IPS DF 4.7 (cell line): ENCODE results near the gene COL20A1.

Experiments
- DNase-seq: peaks from one replicate; pipeline ENCODE4 v3.0.0-alpha.2; 2013; ENCODE audit warnings: low spot score; ENCODE audit errors: extremely low read depth

Gene COL20A1

GRCh38 chr20:63277466-63278272 is 15.3 kb upstream of the COL20A1 start:
- DNase-seq, result no peak

DNA sequence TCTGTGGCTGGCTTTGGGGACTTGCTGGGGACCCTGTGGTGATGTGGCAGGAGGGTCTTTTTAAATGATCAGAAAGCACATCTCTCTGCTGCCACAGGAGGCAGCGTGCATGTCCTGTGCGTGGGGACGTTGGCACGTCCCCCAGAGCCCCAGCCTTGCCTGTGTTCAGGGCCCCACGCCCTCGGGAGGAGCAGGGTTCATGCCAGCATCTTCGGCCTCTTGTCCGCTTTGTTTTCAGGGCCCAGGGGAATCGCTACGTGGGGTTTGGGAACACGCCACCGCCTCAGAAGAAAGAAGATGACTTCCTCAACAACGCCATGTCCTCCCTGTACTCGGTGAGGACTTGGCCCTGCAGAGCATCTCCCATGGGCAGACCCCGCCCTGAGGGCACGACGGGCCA is 14.3 kb upstream of the COL20A1 start:
- DNase-seq, result no peak

DNA sequence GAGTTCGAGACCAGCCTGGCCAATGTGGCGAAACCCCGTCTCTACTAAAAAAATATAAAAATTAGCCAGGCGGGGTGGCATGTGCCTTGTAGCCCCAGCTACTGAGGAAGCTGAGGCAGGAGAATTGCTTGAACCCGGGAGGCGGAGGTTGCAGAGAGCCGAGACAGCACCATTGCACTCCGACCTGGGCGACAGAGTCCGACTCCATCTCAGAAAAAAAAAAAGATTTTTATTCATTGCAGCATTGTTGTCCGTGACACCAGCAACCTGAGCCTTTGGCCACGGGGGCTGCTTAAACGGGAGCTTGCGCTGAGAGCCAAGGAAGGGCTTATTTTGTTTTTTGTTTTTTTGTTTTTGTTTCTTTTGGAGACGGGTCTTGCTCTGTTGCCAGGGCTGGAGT is 13.1 kb upstream of the COL20A1 start:
- no peak for DNase-seq

- DNase-seq, result no peak
Measured at GRCh38 chr20:63280371-63280770, 12.6 kb upstream of the COL20A1 start.

DNA sequence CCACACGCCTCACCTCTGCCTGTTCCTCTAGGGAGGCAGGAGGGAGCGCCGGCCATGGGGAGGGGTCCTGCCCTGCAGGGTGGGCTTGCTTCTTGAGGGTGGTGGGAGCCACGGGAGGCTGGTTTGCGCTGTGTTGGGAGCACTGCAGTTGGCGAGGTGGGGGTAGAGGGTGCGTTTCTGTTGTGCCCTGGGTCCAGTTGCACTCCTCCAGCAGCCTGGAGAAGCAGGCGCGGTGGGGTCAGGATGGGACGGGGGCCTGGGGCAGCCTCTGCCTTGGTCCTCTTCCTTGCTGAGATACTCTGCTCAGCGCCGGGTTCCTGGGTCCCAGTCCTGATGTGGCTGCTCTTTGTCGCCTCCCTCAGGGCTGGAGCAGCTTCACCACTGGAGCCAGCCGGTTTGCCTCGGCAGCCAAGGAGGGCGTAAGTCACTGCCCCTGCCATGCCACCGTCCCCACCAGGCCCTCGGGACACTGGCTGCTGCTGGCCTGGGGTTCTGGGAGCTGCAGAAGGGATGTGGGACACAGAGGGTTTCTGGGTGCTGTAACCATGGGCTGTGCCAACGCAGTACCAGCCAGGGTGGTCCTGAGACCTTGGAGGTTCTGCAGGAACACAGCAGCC is 11.9 kb upstream of the COL20A1 start:
- no peak for DNase-seq

- DNase-seq, result no peak
Measured at GRCh38 chr20:63281742-63282665, 11.0 kb upstream of the COL20A1 start.

DNA sequence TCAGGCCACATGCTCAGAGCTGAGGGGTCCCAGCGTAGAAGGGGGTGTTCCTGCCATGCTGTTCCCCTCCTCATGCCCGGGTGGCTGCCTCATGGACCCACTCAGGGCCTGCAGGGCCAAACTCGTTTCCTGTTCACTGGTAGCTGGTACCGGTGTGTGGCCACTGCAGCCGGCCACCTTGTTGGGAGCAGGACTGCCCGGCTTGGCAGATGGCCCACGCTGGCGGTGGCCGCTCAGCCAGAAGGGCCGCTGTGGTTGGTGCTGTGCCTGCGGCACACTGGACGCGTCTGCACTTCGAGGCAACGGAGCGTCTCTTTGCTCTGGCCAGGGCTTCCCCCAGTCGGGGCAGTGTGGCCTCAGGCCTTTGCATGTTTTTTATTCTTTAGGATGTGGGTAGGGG is 10.0 kb upstream of the COL20A1 start:
- no peak for DNase-seq

DNA sequence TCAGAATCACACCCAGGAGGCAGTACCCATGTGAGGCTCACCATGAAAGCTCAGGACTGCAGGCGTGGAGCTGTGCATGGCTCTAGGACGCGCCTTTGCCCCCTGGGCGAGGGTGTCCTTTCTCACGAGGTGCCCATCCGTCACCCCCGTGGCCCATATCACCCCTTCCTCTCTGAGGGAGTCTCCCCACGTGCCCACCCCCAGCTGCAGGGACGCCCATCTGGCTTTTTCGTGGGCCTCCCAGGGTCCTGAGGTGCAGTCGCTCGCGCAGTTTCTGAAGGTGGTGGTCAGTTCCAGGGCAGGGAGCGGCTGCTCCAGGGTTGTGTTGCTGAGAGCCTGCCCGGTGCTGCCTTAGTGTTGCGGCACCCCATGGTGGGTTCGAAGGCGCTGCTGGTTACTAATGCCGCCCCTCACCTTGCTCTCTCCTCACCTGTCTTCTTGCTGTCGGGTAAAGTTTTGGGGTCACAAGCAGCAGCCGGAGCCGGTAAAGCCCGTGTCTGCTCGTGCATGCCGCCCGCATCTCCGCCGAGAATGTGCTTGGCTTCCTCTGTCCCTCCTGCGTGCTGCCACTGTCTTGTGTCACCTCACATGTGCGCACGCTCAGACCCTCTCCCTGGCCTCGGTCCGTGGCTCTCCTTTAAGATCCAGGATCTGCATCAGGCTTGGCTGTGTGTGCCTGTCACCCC is 9.4 kb upstream of the COL20A1 start:
- DNase-seq, result no peak

GRCh38 chr20:63284083-63284440 is 8.9 kb upstream of the COL20A1 start:
- no peak for DNase-seq

- no peak for DNase-seq
Measured at GRCh38 chr20:63284544-63284949, 8.4 kb upstream of the COL20A1 start.

- no peak for DNase-seq
Measured at GRCh38 chr20:63284981-63285524, 7.9 kb upstream of the COL20A1 start.

DNA sequence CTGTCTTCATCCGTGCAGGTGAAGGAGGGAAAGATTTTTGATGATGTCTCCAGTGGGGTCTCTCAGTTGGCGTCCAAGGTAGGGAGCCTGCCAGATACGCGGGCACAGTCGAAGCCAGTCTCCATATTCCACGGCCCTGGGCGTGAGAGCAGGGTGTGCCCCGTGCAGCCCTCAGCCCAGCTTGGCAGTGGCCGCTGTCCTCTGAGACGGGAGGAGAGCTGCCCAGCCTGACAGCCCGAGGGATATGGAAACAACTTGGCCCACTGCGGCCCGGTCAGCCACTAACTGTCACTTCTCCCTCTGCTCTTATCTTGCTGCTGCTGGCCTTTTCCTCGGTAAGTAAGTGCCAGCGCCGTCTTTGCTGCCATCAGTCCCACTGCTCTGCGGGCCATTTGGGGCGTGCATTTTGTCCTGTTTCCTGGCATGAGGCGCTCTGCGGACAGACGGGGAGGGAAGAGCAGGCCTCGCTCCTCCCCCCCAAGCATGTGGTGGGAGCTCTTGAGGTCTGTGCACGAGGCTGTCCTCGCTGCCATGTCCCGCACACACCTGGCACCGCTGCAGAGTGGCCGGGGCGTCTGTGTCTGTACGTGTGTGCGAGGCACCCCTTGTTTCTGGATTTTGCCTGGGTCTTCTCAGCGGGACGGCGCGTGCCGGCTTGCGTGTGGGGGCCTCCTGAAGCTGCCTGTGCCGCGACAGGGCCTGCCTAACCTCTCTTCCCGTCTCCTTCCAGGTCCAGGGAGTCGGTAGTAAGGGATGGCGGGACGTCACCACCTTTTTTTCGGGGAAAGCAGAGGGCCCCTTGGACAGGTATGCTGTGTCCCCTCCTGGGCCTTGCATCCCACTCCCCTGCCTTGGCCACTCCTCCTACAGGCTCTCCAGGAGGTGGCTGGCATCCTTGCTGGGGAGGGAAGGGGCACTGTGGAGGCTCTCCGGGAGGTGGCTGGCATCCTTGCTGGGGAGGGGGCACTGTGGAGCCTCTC is 7.1 kb upstream of the COL20A1 start:
- no peak for DNase-seq

DNA sequence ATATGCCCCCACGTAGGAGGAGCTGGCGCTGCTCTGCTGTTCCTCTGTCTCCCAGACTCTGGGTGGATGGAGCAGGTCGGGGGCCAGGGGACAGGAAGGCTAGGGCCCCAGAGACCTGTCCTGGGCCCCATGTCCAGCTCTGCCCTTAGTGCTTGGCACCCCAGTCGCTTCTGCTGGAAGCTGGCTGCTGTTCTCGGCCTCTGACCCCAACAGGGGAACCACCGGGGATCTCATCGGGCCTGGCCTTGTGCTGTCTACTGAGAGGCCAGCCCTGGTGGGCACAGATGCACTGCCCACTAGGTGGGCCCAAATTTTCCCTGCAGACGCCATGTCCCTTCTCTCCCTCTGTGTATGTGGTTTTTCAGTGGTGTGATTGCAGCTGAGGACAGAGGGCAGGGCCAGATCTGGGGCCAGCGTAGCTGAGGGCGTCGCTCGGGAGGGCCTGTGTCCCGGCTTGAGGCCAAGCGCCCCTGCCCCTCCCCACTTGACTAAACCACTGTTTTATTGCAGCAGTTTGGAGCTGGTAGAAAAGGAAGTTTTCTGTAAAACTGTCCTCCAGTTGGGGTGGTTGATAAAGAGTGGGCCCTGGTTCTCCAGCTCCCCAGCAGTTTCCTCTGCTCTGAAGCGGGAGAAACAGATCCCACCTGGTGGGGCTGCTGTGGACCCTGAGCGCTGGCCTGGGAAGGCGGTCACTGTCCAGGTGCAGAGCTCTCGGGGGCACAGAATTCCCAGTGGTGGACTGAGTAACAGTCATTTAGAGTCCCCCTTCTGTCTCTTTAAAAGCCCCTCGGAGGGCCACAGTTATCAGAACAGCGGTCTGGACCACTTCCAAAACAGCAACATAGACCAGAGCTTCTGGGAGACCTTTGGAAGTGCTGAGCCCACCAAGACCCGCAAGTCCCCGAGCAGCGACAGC is 5.9 kb upstream of the COL20A1 start:
- DNase-seq, result no peak

DNA sequence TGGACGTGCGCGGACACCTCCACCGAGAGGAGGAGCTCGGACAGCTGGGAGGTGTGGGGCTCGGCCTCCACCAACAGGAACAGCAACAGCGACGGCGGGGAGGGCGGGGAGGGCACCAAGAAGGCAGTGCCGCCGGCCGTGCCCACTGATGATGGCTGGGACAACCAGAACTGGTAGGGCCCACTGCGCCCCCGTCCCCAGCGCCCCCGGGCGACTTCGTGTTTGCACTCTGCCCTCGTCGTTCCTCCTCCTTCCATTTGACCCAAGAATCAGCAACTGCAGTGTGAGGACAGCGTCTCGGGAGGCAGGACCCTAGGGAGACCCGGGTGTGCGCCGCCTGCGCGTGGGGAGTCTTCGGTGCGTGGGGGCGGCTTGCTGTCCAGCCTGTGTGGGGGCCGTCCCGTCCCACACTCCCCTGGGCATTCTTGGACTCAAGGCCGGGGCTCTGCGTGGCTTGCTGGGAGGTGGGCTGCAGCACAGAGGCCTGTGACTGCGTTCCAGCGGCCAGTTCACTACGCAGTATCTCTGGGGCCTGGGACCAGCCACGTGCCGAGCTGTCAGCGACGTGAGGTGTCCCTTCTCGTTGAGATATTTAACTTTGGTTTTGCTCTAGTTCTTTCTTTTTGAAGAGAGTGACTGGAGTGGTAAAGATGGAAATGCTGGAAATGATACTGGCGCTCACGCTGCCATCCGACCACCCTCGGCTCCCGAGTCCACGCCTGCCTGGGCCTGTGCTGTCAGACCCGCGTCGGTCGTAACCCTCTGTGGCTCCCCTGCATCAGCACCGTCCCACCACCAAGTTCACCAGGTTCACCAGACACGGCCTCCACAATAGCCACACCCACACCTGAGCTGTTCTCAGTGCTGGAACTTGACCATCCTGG is 5.0 kb upstream of the COL20A1 start:
- no peak for DNase-seq

GRCh38 chr20:63288581-63289251 is 4.3 kb upstream of the COL20A1 start:
- DNase-seq, result no peak

DNA sequence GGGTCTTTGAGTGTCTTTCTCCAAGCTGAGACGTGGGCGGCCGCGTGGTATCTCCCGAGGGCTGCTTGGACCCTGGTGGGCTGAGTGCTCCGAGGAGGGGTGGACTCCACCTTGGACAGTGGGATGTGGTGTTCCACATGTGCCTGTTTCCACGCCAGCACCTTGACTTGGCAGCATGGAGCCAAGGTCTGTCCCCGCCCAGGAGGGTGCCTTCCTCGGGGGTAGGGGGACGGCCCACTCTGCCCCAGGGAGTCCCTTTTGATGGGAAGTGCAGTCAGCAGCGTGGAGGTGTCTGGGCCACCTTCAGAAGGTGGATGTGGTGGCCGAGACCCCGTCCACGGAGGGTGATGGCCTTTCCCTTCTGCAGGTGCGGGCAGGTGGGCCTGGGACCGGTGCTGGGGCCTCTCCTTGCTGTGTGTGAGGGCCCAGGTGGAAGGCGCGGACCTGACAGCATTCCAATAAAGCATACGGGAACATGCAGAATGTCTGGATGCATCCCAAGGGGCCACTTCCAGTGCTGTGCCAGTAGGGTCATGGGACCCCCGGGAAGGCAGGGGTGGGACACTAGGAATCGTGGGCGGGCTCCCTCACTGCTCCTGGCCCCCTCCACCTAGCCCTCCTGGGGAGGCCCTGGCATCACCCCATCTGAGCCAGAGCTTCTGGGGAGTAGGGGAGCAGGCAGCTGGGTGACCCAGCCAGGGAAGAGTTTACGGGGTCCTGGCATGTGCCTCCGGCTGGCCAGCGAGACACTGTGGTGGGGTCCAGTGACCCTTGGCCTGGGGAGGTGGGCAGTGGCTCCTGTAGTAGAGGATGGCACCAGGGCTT is 3.5 kb upstream of the COL20A1 start:
- DNase-seq, result no peak
